ENCODE results near the gene FBXO42. TPM values are rescaled to one million over a fixed set of nuclear protein-coding genes. Genes with fewer than 3 reads are reported as not detected.

The FBXO42 gene
- total RNA-seq, 6 experiments from 2014 or later, result 7.9 to 14.1 (median 10.2) TPM

- H3K27ac ChIP-seq, result no peak overlapping the region
- no peak for DNase-seq
Observed at GRCh38 chr1:16211824-16212223, 140.5 kb downstream of the FBXO42 start.

GRCh38 chr1:16210581-16210980 is 141.7 kb downstream of the FBXO42 start:
- H3K36me3 ChIP-seq, result no peaks in the 10 kb centered on the region
- H3K9me3 ChIP-seq, result no peaks in the 10 kb centered on the region
- ATAC-seq, result no peak
- no peak overlapping the region for H3K4me3 ChIP-seq
- H3K4me1 ChIP-seq, result peaks cover 0 to 6% (median 2%) of the 10 kb centered on the region in 4 donors
- no peak for DNase-seq
- WGBS (ENCODE audit: insufficient coverage, low coverage, low lambda C conversion rate, missing lambda C conversion rate), result 94% methylated on average over 2 of the region's 4 CpGs
- no peaks in the 10 kb centered on the region for H3K27me3 ChIP-seq
- intact Hi-C loops (cut with DNase I), result no loop called here
- H3K27ac ChIP-seq, result no peak overlapping the region
- TF ChIP-seq CTCF (IDR thresholded peaks at IDR 0.05) (no peak), POLR2A (IDR thresholded peaks at IDR 0.05) (no peak)

More at GRCh38 chr1:16211824-16212223, 140.5 kb downstream of the FBXO42 start:
- no peaks in the 10 kb centered on the region for H3K9me3 ChIP-seq
- intact Hi-C loops (cut with DNase I), result no loop called here
- H3K4me1 ChIP-seq, result peaks cover 0 to 4% (median 0%) of the 10 kb centered on the region in 4 donors
- no peak for ATAC-seq
- 94% methylated on average over 3 of the region's 6 CpGs for WGBS (ENCODE audit: insufficient coverage, low coverage, low lambda C conversion rate, missing lambda C conversion rate)
- no peaks in the 10 kb centered on the region for H3K36me3 ChIP-seq
- no peaks in the 10 kb centered on the region for H3K27me3 ChIP-seq
- no peak for TF ChIP-seq CTCF (IDR thresholded peaks at IDR 0.05)
- TF ChIP-seq POLR2A (IDR thresholded peaks at IDR 0.05), result no peak
- H3K4me3 ChIP-seq, result no peak overlapping the region

GRCh38 chr1:16209847-16210407 is 142.4 kb downstream of the FBXO42 start:
- Histone ChIP-seq H3K4me3 (no peak overlapping the region), H3K27ac (no peak overlapping the region), H3K36me3 (no peaks in the 10 kb centered on the region), H3K9me3 (no peaks in the 10 kb centered on the region), H3K27me3 (no peaks in the 10 kb centered on the region), H3K4me1 (peaks cover 0 to 6% (median 2%) of the 10 kb centered on the region in 4 donors)
- TF ChIP-seq CTCF (IDR thresholded peaks at IDR 0.05) (no peak), POLR2A (IDR thresholded peaks at IDR 0.05) (no peak)
- ATAC-seq, result no peak
- 60% methylated on average over 1 of the region's 11 CpGs for WGBS (ENCODE audit: insufficient coverage, low coverage, low lambda C conversion rate, missing lambda C conversion rate)
- intact Hi-C loops (cut with DNase I), result loop anchor here in 1 of 2 donors (5.0 kb wide), 1 partner anchor 32 kb away; no protein-coding TSS in a partner anchor
- no peak for DNase-seq

GRCh38 chr1:16209132-16209846 is 143.0 kb downstream of the FBXO42 start:
- TF ChIP-seq POLR2A (IDR thresholded peaks at IDR 0.05) (no peak), CTCF (IDR thresholded peaks at IDR 0.05) (no peak)
- H3K27ac ChIP-seq, result no peak overlapping the region
- no peaks in the 10 kb centered on the region for H3K27me3 ChIP-seq
- DNase-seq, result no peak
- H3K36me3 ChIP-seq, result no peaks in the 10 kb centered on the region
- H3K9me3 ChIP-seq, result no peaks in the 10 kb centered on the region
- intact Hi-C loops (cut with DNase I), result loop anchor here in 1 of 2 donors (5.0 kb wide), 1 partner anchor 33 kb away; no protein-coding TSS in a partner anchor
- no peak for ATAC-seq
- WGBS (ENCODE audit: insufficient coverage, low coverage, low lambda C conversion rate, missing lambda C conversion rate), result 68% methylated on average over 7 of the region's 9 CpGs
- H3K4me1 ChIP-seq, result peaks cover 0 to 6% (median 2%) of the 10 kb centered on the region in 4 donors
- no peak overlapping the region for H3K4me3 ChIP-seq

All from right lobe of liver (tissue), 6 donors.